Endothelial cell (in vitro differentiated cells): ENCODE measurements around the gene HLCS. TPM values are rescaled to one million over a fixed set of nuclear protein-coding genes. Genes with fewer than 3 reads are reported as not detected.

ENCODE experiments used
- DNase-seq: peaks from one replicate; pipeline ENCODE4 v3.0.0; 2021; ENCODE audit warnings: low spot score
- H3K27ac Mint-ChIP-seq: one replicate; pipeline ENCODE4 v1.8.0; 2021; ENCODE audit warnings: mixed read lengths, inconsistent platforms; ENCODE audit not compliant: unreplicated experiment
- H3K27me3 Mint-ChIP-seq: one replicate; pipeline ENCODE4 v1.8.0; 2021; ENCODE audit warnings: mild to moderate bottlenecking, moderate library complexity, mixed read lengths, inconsistent platforms; ENCODE audit not compliant: unreplicated experiment
- H3K36me3 Mint-ChIP-seq: one replicate; pipeline ENCODE4 v1.8.0; 2021; ENCODE audit warnings: mild to moderate bottlenecking, low read depth, mixed read lengths, inconsistent platforms; ENCODE audit not compliant: unreplicated experiment
- H3K4me1 Mint-ChIP-seq: one replicate; pipeline ENCODE4 v1.8.0; 2021; ENCODE audit warnings: mild to moderate bottlenecking, mixed read lengths, inconsistent platforms; ENCODE audit not compliant: unreplicated experiment
- H3K4me3 Mint-ChIP-seq: one replicate; pipeline ENCODE4 v1.8.0; 2021; ENCODE audit warnings: mild to moderate bottlenecking, mixed read lengths, inconsistent platforms; ENCODE audit not compliant: unreplicated experiment
- H3K9me3 Mint-ChIP-seq: one replicate; pipeline ENCODE4 v1.8.0; 2021; ENCODE audit warnings: mixed read lengths, inconsistent platforms; ENCODE audit not compliant: unreplicated experiment
- total RNA-seq: library from RNA; stranded (reverse); fragmentation: NEBNext Ultra II Directional; extraction: Animal tissue kit (Norgen Biotek cat#: 25700); gene quantifications from one replicate; pipeline ENCODE4 v1.2.1, GENCODE V29; 2021; ENCODE audit not compliant: unreplicated experiment
- TF ChIP-seq, protein P1 (sequence below): fragments of 200-600 bp; sonication (generic); IDR thresholded peaks from one replicate; pipeline ENCODE4 v1.5.0; 2021; ENCODE audit warnings: antibody characterized with exemption; ENCODE audit not compliant: unreplicated experiment

Gene HLCS
- total RNA-seq, 1 donor from 2014 or later, result 97.4 TPM

GRCh38 chr21:36914244-36915013, 52.0 kb downstream of the HLCS start:
- H3K27me3 Mint-ChIP-seq, result no peaks in the 10 kb centered on the region
- no peak overlapping the region for H3K4me3 Mint-ChIP-seq
- no peak for DNase-seq
- no peak overlapping the region for H3K27ac Mint-ChIP-seq
- H3K36me3 Mint-ChIP-seq, result peaks cover 14% of the 10 kb centered on the region
- H3K4me1 Mint-ChIP-seq, result peaks cover 12% of the 10 kb centered on the region
- H3K9me3 Mint-ChIP-seq, result no peaks in the 10 kb centered on the region
- TF ChIP-seq, protein P1, sequence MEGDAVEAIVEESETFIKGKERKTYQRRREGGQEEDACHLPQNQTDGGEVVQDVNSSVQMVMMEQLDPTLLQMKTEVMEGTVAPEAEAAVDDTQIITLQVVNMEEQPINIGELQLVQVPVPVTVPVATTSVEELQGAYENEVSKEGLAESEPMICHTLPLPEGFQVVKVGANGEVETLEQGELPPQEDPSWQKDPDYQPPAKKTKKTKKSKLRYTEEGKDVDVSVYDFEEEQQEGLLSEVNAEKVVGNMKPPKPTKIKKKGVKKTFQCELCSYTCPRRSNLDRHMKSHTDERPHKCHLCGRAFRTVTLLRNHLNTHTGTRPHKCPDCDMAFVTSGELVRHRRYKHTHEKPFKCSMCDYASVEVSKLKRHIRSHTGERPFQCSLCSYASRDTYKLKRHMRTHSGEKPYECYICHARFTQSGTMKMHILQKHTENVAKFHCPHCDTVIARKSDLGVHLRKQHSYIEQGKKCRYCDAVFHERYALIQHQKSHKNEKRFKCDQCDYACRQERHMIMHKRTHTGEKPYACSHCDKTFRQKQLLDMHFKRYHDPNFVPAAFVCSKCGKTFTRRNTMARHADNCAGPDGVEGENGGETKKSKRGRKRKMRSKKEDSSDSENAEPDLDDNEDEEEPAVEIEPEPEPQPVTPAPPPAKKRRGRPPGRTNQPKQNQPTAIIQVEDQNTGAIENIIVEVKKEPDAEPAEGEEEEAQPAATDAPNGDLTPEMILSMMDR, result no peak

DNA sequence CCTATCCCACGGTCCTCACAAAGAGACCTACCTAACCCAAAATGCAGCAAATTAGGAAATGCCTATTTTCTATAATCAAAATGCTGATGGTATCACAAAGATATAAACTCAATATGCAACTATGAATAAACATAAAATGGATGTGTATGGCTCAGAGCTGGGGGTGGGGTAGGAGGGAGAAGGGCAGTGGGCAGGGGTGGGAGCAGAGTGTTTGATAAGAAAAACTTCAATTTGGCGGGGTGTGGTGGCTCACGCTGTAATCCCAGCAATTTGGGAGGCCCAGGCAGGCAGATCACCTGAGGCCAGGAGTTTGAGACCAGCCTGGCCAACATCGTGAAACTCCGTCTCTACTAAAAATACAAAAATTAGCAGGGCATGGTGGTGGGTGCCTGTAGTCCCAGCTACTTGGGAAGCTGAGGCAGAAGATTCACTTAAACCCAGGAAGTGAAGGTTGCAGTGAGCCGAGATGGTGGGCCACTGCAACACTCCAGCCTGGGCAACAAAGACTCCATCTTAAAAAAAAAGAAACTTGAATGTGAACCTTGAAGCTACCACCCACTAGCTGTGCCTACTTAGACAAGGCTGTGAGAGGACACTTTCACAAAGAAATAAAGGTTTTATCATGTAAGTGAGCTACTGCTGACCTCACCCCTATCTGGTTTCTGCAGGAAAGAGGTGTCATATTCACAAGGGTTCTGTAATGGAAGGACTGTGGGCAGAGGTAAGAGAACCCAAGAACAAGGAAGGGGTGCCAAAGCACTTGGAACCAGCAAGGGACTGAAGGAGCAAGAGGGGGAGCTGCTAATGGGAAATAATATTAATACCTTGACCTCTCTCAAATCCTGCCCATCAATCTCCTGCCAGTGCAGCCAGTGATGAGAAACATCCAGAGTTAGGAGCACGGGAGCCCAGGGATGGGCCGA, 53.0 kb downstream of the HLCS start:
- H3K4me1 Mint-ChIP-seq, result peaks cover 12% of the 10 kb centered on the region
- no peaks in the 10 kb centered on the region for H3K27me3 Mint-ChIP-seq
- no peaks in the 10 kb centered on the region for H3K9me3 Mint-ChIP-seq
- DNase-seq, result no peak
- peaks cover 14% of the 10 kb centered on the region for H3K36me3 Mint-ChIP-seq
- TF ChIP-seq, protein P1, result no peak
- H3K27ac Mint-ChIP-seq, result no peak overlapping the region
- no peak overlapping the region for H3K4me3 Mint-ChIP-seq

DNA sequence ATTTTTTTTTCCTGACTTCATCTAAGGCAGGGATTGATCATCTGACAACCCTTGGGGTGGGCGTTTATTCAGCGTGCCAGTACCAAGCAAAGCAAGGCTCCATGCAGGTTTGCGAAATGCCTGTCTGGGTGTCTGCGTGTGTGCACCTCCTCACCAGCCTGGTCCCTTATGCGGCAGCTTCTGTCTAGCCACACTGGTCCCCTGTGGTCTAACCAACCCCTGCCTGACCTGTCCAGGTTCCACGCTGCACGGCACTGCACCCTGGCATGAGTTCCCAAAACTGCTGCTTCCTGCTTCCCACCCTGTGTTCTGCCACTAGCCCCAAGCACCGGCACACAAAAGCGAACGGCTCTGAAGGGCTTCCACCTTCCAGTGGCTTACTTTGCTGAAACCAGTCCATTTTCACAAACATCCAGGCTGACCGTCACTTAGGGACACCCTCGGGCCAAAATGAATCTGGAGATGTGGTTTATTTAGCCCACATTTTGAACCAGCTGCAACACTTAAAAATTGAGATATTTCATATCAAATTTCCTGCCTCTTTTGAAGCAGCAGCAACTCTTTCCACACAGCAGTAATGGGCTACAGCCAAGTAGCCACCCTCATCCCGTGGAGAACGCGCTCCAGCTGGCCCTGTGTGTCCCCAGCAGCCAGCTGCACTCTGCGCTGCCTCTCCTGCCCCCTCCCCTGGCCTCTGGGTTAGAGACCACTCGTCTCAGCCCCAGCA, 55.7 kb downstream of the HLCS start:
- Mint-ChIP-seq H3K27me3 (peaks cover 4% of the 10 kb centered on the region), H3K4me3 (no peak overlapping the region), H3K36me3 (peaks cover 14% of the 10 kb centered on the region), H3K9me3 (no peaks in the 10 kb centered on the region), H3K27ac (no peak overlapping the region), H3K4me1 (peaks cover 2% of the 10 kb centered on the region)
- TF ChIP-seq, protein P1, result no peak
- no peak for DNase-seq

GRCh38 chr21:36909901-36910561, 56.4 kb downstream of the HLCS start:
- DNase-seq, result no peak
- Mint-ChIP-seq H3K36me3 (peaks cover 11% of the 10 kb centered on the region), H3K4me3 (no peak overlapping the region), H3K9me3 (no peaks in the 10 kb centered on the region), H3K27me3 (peaks cover 4% of the 10 kb centered on the region), H3K27ac (no peak overlapping the region), H3K4me1 (no peaks in the 10 kb centered on the region)
- TF ChIP-seq, protein P1, result no peak
